NCI-H510A (cell line): ENCODE results near the gene CCDC3.
"Not testable (repeated sequence)": the region's sequence is repeated elsewhere in the genome, so short reads cannot be mapped to it uniquely, and the experiment has no call there.

Source experiments
- DNase-seq: peaks from one replicate; lab custom pipeline; 2025; lab: John Stamatoyannopoulos, UW

CCDC3 gene

DNA sequence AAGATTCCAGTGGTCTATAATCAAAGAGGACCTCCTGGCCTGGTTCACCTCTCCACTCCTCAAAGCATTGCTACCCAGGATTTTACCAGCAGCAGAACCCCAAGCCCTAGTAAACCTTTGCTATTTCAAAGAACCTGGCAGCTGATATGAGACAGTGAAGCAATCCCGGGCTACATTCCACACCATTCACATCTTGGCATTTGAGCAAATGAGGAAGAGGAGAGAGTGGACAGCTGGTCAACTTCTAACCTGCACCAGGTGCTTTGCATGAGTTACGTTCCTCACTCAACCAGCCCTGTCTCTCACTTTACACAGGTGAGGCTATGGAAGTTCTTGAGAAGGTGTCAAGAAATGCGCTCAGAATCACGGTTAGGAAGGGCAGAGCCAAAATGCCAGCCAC lies 1.1 kb downstream of the CCDC3 start:
- DNase-seq: no peak

DNA sequence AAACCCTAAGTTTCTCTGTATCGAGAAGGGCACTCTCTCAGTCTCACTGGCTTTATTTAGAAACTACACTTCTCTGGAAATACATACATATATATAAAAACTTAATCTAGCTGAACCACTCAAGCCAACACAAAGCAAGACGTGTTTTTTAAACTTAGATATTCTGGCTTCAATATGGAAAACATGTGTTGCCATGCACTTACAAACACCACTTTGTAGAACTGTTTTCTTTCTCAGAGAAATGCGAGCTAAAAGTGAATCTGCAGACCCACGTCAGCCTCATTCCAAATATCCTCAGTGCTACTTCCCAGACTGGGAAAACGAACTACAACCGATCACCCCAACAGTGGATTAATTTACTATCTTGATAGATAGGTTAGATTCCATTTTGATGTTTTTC lies 1.7 kb downstream of the CCDC3 start:
- DNase-seq: no peak

DNA sequence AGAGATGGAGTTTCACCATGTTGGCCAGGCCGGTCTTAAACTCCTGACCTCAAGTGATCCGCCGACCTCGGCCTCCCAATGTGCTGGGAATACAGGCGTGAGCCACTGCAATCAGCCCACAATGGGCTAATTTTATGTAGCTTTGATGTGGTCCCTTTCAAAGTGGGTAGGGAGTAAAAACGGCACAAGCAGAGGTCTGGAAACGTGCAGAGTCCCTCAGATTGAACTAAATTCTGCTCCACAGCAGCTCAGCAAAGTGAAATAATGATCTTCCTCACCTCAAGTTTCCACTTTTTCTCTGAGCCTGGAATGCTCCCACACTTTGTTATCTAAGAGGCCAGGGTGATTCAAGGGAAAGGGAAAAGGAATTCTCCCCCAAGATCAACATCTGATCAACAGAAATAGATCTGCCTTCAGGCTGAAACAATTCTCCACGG lies 6.1 kb downstream of the CCDC3 start:
- no peak for DNase-seq

DNA sequence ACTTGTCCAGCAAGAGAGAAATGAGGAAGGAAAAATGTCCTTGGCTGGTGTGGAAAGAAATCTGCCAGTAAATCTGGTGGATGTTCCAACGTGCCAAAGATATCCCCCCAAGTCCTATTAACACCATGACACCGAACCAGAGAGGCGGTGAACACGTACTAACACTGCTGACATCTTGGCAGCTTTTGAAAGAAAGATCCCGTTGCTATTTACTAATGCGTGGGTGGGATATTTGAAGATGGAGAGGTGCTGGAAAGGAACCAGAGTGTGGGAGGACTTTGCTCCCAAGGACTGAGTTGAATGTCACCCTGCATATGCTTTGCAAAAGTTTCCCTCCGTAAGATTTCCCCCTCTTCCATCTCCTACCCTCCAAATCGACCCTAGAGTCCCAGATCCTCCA lies 7.9 kb downstream of the CCDC3 start:
- no peak for DNase-seq

DNA sequence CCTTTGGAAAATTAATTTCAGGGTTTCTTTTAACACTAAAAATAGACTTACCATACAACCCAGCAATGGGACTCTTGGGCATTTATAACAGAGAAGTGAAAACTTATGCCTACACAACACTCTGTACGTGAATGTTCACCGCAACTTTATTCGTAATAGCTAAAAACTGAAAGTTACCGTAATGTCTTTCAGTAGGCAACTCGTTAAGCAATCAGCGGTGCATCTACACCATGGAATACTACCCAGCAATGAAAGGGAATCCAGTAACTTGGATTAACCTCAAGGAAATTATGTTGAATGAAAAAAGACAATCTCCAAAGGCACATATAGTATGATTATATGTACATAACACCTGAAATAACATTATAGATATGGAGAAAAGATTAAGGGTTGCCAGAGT lies 16.2 kb downstream of the CCDC3 start:
- DNase-seq: no peak

DNA sequence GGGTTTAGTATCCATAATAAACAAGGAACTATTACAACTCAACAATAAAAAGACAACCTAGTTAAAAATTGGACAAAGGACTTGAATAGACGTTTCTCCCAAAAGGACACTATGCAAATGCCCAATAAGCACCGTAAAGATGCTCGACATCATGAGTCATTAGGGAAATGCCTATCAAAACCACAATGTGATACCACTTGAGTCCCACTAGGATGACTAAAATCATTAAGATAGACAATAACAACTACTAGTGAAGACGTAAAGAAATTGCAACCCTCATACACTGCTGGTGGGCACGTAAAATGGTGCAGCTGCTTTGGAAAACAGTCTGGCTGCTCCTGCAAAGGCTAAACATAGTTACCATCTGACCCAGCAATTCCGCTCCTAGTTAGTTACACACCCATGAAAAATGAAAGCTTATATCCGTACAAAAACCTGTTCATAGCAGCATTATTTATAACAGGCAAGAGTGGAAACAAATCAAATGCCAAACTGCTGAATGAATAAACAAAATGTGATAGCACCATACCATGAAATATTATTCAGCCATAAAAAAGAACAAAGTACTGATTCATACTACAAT lies 17.3 kb downstream of the CCDC3 start:
- DNase-seq: no peak

DNA sequence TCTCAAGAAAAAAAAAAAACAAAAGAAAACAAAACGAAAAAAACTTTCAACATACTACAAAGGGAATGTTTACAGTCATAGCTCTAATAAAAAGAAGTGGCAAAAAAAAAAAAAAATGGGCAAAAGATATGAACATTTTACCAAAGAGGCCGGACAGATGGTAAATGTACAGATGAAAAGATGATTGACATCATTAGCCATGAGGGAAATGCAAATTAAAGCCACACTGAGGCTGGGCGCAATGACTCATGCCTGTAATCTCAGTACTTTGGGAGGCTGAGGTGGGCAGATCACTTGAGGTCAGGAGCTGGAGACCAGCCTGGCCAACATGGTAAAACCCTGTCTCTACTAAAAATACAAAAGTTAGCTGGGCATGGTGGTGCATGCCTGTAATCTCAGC lies 17.9 kb downstream of the CCDC3 start:
- not testable (repeated sequence) for DNase-seq

DNA sequence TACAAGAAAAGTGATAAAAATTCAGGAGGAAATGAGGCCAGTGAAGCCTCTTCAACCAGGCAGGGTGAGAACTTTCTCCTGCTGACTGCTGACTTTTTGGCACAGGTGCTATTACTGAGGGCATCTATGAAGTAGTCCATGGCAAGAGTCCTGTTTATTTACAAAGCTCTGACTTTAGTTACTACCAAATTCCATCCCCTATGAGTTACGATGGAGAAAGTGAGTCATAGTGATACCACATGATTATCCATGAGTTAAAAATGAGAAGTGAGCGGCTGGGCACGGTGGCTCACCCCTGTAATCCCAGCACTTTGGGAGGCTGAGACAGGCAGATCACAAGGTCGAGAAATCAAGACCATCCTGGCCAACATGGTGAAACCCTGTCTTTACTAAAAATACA lies 19.9 kb downstream of the CCDC3 start:
- no peak for DNase-seq

DNA sequence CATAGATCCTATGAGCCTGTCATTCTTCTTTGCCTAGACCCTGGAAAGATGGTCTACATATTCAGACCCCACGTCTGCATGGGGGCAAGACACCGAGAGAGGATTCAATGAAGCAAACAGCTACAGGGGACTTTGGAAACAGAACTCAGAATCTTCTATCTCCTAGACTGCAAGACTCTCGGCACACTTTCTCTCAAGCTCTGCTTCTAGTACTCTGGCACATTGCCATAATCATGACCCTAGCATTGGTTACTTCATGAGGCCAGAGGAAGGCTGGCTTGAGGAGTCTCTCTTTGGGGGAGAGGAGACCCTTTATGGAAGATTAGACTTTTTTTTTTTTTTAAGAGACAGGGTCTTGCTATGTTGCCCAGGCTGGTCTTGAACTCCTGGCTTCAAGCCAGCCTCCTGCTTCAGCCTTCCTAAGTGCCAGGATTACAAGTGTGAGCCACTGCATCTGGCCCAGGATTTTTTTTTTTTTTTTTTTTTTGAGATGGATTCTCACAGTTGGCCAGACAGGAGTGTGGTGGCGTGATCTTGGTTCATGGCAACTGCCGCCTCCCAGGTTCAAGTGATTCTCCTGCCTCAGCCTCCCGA lies 20.7 kb downstream of the CCDC3 start:
- DNase-seq: no peak

DNA sequence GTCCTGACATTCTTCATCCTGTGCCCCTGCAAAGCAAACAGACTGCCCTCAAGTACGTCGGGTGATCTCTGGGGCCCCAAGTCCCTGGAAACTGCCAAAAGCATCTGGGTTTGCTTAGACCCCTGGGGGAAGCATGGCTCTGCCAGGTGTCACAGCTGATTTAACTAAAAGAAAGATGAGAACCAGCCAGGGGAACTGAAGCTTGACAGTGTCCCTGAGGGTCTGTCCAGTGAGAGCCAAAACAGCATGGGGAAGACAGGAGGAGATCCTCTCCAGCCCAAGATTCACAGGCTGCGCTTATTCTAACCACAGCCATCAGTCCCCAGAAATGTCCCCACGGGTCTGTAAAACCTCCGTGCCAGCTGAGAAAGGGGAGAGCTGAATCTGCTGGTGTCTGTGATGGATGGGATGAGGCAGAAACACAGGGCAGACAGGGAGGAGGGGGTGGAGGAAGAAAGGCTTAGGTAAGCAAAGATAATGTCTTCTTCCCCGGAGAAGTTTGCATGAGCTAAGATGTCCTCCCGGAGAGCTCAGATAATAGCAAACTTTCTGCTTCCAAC lies 21.3 kb downstream of the CCDC3 start:
- DNase-seq: no peak

DNA sequence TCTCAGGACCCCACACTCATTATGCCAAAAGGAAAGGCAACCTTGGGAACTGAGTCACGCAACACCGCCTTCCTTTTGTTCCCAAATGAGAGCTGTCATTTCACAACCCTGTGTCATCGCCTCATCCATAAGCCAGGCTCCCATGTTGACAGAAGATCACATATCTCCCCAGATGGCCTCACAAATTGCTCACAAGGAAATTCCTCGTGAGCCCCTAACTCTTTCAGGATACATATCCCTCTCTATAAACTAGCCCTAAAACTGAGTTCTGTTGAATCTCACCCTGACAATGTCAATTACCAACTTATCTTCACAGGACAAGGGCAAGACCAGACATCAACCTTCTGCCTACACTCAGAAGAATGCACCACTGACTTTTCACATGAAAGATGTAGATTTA lies 22.6 kb downstream of the CCDC3 start:
- no peak for DNase-seq

DNA sequence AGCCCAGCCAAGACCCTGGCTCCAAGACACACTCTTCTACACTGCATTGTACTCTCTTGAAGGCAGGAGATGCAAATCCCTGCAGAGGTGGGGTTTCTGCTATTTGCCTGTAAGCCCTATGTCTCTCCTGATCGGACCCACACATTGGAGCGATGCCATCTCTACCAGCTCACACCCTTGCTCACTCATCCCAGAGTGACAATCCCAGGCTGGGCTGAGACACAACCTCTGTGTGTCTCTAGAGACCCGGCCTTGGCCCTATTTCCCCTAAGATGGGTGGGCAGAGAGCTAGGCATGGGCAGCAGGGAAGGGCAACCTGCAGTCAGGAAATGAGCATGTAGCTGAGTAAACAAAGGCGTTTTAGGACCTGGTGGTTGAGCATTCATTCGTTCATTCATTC lies 25.6 kb downstream of the CCDC3 start:
- DNase-seq: no peak

DNA sequence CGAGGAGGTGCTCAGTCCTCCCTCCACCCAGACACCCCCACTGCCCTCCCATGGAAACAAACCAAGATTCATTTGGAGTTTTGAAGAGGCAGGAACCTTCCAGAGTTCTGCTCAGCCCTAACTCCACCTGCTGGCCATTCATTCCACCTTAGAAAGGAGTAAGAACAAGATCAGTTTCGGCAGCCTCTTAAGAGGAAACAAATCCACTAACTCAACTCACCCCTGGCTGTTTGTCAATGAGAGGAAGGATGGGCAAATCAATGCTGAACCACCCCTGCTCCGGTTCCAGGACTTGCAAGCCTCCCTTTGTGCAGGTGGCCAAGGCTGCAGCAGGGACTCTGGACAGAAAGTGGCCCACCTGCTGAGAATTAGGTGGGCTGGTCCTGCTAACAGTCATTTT lies 26.2 kb downstream of the CCDC3 start:
- no peak for DNase-seq

DNA sequence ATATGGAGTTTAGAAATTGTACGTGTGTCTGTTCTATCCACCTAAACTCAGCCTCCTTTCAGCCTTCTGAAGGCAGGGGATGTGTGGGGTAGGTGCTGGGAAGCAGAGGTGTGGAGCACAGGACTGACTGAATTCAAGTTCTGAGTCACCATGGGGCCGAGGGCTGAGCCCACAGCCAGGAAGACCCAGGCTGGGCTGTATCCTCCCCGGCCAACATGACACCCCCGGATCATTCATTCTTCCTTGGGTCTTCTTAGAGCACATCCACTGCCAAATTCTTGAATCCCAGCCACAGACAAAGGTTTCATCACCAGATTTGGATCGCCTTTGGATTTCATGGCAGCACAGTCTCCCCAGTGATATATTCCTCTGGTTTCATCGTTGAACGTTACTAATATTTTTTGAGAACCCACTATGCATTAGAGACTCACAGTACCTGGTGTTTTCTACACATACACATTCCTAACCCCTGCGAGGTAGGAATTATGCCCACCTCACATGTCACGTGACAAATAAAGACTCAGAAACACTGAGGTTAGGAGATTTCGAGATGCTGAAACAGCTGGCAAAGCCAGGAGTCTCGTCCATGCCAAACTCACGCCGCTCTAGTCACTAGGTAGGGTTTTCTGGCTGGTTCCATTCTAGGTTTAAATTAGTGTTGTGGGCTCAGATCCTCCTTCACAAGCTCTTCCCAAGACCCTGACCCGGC lies 26.9 kb downstream of the CCDC3 start:
- no peak for DNase-seq

DNA sequence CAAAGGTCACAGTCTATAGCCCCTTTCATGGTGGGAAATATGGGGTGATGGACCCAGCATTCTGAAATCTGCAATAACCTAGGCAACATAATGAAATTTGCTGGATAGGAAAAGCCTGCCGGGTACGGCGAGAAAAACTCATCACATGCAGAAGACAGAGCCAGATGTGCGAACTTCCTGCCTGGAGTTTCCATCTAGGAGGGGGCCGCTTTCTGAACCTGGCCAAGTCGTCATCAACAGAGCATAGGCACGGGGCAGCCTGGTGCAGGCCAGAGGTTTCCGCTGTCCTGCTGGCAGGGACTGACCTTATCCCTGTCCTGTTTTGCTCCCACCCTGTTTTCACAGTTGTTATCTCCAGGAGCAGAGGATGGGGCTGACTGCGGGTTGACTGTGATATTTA lies 27.4 kb downstream of the CCDC3 start:
- no peak for DNase-seq

DNA sequence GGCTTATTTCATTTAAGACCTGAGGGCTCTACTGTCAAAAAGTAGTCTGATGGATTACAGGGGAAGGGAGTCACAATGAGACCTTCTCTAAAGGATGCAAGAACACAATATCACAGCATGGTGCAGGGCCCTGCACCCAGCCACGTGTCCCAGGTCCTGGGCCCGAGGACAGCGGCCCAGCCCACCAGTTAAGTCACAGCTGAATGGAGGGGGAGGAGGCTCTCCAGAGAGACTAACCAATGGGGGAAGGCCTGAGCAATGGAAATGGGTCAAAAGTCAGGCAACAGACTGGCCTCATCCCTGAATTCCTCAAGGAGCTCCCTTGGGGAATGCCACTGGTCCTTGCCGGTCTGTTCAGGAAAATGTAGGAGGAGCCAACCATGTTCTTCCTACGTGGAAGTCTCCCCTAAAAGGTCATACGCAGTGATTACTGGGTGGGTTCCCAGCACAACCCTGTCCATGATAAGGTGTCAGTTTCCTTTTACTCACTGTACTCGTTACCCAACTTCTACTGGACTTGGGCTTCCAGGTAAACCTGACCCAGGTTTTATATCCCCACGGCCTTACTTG lies 28.3 kb downstream of the CCDC3 start:
- no peak for DNase-seq

DNA sequence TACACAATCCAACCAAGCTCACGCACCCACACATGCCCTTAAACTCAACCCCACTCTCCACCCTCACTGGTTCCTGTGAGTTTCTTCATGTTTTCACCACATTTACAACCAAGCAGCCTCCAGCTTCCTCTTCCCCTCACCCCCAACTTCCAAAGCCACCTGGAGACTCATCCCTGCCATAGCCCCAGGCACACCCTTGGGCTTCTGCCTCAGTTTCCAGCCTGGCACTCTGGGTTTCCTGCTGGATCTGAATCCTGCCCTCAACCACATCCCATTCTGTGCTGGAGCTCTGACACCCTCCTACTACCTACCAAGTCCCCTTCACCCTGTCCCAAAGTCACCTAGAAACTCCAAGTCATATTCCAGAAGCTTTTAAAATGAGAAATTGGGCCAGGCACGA lies 29.4 kb downstream of the CCDC3 start:
- no peak for DNase-seq

DNA sequence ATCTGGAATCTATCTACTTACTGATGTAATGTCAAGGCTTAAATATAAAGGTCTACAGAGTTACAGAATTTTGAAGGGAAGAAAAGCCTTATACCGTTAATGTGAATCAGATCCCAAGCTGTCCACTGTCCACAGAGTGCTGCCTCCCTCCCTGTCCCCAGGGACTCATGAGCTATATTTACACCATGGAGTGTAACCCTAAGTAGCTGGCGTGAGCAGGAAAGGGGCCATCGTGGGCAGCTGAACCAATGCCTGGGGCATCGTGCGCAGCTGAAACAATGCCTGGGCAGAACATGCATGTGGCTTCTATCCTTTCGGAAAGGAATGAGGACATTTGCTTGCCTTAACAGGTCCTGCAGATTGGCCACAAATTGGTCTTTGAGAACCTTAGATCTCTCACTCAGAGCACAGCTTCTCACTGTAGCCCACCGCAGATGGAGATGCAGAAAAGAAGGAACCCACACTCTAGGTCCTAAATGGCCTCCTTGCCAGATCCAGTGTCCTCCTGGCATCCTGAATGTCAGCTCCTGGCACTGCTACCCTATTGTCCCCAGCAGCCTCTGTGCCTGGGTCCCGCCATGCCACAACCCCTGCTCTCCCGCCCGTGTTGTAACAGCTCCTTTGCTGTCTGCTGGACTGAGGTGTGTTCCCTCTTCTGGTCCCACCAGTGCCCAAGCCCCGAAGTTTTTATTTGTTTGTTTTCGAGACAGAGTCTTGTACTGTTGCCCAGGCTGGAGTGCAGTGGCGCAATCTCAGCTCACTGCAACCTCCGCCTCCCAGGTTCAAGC lies 30.3 kb downstream of the CCDC3 start:
- no peak for DNase-seq

DNA sequence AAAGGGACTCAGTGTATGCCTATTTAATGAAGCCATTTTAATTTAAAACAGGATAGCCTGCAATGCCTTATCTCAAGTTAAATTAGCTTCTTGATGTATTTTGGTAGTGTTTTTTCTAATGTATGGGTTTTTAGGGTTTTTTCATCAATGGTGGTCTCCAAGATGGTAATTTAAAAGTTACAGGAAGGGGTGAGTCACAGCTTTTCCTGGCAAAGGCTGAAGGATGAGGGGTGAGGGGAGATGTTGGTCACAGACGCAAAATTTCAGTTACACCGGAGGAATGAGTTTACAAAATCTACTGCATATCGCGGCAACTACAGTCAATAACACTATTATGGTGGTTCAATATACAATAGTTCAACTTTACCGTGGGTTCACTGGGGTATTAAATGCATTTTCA lies 31.6 kb downstream of the CCDC3 start:
- no peak for DNase-seq

DNA sequence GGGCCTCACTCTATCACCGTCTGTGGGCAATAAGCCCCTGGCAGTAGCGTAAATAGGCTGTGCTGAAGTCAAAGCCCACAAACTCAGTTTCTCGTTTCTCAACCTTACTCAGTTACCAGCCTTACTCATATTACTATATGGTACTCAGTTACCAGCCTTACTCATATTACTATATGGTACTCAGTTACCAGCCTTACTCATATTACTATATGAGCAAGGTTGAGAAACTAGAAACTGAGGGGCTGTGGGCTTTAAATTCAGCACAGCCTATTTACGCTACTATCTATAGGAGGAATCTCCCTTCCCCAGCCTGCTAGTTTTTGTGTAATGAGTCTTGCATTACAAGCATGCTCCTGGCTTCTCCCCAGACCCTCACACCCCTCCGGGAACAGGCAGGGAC lies 35.4 kb downstream of the CCDC3 start:
- no peak for DNase-seq

DNA sequence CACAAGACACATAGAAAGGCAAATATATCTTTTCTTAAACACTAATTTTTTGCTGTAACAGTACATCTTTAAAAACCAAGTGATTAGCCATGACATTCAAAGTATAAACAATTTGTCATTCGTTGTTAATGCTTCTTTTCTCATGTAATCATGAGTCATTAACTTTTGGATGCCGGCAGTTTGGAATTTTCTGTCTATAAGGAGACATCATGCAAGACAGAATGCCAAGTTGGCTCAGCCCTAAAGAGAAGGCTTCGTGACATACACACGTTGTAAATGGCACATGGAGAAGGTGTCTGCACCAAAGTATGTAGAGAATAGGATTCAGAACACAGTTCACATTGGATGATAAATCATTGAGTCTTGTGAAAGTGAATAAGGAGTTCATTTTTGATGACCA lies 35.9 kb downstream of the CCDC3 start:
- DNase-seq: no peak

DNA sequence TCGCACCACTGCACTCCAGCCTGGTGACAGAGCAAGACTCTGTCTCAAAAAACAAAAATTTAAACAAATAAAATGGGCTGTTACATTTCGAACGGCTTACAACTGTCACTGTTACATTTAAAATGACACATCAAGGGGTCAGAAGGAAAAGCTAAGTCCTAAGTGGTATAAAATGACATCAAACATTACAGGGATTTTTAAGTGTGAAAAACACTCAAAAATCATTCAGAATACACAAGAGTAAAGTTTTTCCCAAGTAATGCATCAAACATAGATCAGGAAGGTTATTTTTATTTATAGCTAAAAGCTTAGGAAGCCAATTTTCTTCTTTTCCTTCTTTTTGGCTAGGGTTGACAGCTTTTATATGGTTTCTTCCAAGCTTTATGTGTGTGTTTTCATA lies 39.0 kb downstream of the CCDC3 start:
- DNase-seq: no peak
